ENCODE measurements around the gene FRMD8.

DNA sequence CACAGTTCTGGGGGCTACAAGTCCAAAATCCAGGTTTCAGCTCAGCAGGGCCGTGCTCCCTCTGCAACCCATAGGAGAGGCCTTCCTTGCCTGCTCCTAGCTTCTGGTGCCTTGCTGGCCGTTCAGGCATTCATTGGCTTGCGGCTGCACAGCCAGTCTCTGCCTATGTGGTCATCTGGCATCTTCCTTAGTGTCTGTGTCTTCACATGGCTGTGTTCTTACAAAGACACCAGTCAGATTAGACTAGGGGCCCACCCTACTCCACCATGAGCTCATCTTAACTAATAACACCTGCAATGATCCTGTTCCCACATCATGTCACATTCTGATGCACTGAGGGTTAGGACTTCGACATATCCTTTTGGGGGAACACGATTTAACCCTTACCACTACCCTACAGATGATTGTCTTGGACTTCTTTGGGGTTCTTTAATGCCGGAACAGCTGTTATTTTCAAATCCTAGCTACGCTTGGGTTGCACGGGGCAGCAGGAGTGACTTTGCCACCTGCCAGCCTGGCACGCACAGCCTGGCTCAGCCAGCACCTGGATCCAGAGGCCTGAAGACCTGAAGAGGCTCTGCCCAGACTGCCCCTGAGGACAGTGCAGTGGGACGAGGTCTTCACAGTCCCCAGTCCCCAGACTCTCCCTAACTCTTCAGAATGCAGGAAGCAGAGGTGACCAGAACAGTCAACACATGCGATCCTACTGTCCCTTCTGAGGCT is 28.5 kb downstream of the FRMD8 start:
- TF ChIP-seq EZH2 (IDR thresholded peaks at IDR 0.05; ENCODE audit: low read depth, unreplicated experiment): no peak
- TF ChIP-seq, protein P1, sequence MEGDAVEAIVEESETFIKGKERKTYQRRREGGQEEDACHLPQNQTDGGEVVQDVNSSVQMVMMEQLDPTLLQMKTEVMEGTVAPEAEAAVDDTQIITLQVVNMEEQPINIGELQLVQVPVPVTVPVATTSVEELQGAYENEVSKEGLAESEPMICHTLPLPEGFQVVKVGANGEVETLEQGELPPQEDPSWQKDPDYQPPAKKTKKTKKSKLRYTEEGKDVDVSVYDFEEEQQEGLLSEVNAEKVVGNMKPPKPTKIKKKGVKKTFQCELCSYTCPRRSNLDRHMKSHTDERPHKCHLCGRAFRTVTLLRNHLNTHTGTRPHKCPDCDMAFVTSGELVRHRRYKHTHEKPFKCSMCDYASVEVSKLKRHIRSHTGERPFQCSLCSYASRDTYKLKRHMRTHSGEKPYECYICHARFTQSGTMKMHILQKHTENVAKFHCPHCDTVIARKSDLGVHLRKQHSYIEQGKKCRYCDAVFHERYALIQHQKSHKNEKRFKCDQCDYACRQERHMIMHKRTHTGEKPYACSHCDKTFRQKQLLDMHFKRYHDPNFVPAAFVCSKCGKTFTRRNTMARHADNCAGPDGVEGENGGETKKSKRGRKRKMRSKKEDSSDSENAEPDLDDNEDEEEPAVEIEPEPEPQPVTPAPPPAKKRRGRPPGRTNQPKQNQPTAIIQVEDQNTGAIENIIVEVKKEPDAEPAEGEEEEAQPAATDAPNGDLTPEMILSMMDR (conservative IDR thresholded peaks at IDR 0.05; ENCODE audit: low read depth in 2 of 2): no peak
- no peak for TF ChIP-seq CREB1 (CRISPR knock-in tag; IDR thresholded peaks at IDR 0.05; ENCODE audit: low read depth)
- TF ChIP-seq EZH2phosphoT487 (IDR thresholded peaks at IDR 0.05; ENCODE audit: unreplicated experiment): no peak
- TF ChIP-seq POLR2AphosphoS5 (IDR thresholded peaks at IDR 0.05; ENCODE audit: low read depth): no peak
- TF ChIP-seq REST (IDR thresholded peaks at IDR 0.05; ENCODE audit: unreplicated experiment): no peak
- TF ChIP-seq JUNB (IDR thresholded peaks at IDR 0.05; ENCODE audit: unreplicated experiment): no peak
- no peak for TF ChIP-seq NANOG (IDR thresholded peaks at IDR 0.05; ENCODE audit: borderline replicate concordance)
- no peak for TF ChIP-seq ETS1 (IDR thresholded peaks at IDR 0.05)
- no peak for TF ChIP-seq STAT1 (IDR thresholded peaks at IDR 0.05; ENCODE audit: unreplicated experiment)
- no peak for TF ChIP-seq ZNF331 (CRISPR knock-in tag; IDR thresholded peaks at IDR 0.05; ENCODE audit: low read depth)
- TF ChIP-seq, protein P2, sequence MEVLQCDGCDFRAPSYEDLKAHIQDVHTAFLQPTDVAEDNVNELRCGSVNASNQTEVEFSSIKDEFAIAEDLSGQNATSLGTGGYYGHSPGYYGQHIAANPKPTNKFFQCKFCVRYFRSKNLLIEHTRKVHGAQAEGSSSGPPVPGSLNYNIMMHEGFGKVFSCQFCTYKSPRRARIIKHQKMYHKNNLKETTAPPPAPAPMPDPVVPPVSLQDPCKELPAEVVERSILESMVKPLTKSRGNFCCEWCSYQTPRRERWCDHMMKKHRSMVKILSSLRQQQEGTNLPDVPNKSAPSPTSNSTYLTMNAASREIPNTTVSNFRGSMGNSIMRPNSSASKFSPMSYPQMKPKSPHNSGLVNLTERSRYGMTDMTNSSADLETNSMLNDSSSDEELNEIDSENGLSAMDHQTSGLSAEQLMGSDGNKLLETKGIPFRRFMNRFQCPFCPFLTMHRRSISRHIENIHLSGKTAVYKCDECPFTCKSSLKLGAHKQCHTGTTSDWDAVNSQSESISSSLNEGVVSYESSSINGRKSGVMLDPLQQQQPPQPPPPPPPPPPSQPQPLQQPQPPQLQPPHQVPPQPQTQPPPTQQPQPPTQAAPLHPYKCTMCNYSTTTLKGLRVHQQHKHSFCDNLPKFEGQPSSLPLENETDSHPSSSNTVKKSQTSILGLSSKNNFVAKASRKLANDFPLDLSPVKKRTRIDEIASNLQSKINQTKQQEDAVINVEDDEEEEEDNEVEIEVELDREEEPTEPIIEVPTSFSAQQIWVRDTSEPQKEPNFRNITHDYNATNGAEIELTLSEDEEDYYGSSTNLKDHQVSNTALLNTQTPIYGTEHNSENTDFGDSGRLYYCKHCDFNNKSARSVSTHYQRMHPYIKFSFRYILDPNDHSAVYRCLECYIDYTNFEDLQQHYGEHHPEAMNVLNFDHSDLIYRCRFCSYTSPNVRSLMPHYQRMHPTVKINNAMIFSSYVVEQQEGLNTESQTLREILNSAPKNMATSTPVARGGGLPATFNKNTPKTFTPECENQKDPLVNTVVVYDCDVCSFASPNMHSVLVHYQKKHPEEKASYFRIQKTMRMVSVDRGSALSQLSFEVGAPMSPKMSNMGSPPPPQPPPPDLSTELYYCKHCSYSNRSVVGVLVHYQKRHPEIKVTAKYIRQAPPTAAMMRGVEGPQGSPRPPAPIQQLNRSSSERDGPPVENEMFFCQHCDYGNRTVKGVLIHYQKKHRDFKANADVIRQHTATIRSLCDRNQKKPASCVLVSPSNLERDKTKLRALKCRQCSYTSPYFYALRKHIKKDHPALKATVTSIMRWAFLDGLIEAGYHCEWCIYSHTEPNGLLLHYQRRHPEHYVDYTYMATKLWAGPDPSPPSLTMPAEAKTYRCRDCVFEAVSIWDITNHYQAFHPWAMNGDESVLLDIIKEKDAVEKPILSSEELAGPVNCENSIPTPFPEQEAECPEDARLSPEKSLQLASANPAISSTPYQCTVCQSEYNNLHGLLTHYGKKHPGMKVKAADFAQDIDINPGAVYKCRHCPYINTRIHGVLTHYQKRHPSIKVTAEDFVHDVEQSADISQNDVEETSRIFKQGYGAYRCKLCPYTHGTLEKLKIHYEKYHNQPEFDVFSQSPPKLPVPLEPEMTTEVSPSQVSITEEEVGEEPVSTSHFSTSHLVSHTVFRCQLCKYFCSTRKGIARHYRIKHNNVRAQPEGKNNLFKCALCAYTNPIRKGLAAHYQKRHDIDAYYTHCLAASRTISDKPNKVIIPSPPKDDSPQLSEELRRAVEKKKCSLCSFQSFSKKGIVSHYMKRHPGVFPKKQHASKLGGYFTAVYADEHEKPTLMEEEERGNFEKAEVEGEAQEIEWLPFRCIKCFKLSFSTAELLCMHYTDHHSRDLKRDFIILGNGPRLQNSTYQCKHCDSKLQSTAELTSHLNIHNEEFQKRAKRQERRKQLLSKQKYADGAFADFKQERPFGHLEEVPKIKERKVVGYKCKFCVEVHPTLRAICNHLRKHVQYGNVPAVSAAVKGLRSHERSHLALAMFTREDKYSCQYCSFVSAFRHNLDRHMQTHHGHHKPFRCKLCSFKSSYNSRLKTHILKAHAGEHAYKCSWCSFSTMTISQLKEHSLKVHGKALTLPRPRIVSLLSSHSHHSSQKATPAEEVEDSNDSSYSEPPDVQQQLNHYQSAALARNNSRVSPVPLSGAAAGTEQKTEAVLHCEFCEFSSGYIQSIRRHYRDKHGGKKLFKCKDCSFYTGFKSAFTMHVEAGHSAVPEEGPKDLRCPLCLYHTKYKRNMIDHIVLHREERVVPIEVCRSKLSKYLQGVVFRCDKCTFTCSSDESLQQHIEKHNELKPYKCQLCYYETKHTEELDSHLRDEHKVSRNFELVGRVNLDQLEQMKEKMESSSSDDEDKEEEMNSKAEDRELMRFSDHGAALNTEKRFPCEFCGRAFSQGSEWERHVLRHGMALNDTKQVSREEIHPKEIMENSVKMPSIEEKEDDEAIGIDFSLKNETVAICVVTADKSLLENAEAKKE (CRISPR knock-in tag; IDR thresholded peaks at IDR 0.05): no peak
- TF ChIP-seq ZNF114 (CRISPR knock-in tag; IDR thresholded peaks at IDR 0.05): no peak
